ENCODE results near the gene CLSTN1. TPM values are rescaled to one million over a fixed set of nuclear protein-coding genes. Genes with fewer than 3 reads are reported as not detected.

Gene CLSTN1
- polyA plus RNA-seq, 1 of the 3 experiments (the other 2 are of a cell fraction): 59.6 TPM

DNA sequence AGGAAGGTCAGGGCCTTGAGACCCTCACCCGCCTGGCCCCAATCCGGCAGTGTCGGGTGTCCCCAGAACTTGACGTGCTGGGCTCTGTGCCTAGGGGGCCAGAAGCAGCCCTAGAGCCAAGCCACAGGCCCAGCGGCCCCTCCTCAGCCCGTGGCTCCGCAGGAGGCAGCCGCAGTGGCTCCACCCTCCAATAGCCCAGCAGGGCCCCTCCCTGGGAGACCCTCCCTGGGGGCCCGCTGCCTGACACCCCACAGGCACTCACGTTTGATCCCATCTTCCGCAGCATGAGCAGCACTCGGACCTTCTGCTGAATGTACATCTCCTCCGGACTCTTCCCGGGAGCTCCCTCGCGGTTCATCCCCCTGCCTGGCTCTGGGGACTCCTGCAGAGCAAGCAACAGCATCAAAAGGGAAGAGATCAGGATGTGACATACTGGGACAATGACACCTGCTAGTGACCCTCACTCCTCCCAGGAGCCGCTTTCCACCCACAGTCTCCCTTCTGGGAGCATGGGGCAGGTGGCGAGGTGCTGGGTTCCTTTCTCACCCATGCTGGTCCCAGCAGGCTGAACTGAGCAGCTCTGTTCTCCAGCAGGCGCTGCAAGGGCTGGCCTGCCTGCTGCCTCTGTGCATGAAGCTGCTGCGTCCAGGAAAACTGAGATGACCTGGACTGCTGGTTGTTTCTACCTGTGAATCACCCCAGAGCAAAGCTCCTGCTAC is 48.1 kb upstream of the CLSTN1 start (continued):
- TF ChIP-seq, protein P1, sequence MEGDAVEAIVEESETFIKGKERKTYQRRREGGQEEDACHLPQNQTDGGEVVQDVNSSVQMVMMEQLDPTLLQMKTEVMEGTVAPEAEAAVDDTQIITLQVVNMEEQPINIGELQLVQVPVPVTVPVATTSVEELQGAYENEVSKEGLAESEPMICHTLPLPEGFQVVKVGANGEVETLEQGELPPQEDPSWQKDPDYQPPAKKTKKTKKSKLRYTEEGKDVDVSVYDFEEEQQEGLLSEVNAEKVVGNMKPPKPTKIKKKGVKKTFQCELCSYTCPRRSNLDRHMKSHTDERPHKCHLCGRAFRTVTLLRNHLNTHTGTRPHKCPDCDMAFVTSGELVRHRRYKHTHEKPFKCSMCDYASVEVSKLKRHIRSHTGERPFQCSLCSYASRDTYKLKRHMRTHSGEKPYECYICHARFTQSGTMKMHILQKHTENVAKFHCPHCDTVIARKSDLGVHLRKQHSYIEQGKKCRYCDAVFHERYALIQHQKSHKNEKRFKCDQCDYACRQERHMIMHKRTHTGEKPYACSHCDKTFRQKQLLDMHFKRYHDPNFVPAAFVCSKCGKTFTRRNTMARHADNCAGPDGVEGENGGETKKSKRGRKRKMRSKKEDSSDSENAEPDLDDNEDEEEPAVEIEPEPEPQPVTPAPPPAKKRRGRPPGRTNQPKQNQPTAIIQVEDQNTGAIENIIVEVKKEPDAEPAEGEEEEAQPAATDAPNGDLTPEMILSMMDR (IDR thresholded peaks at IDR 0.05): no peak
- TF ChIP-seq POLR2AphosphoS5 (IDR thresholded peaks at IDR 0.05; ENCODE audit: low read depth, low read length): no peak
- TF ChIP-seq FOSL2 (IDR thresholded peaks at IDR 0.05; ENCODE audit: borderline replicate concordance, low read depth): no peak
- no peak for TF ChIP-seq RAD21 (IDR thresholded peaks at IDR 0.05; ENCODE audit: low read length)
- no peak for TF ChIP-seq RCOR1 (IDR thresholded peaks at IDR 0.05; ENCODE audit: low read length)
- TF ChIP-seq, protein P2, sequence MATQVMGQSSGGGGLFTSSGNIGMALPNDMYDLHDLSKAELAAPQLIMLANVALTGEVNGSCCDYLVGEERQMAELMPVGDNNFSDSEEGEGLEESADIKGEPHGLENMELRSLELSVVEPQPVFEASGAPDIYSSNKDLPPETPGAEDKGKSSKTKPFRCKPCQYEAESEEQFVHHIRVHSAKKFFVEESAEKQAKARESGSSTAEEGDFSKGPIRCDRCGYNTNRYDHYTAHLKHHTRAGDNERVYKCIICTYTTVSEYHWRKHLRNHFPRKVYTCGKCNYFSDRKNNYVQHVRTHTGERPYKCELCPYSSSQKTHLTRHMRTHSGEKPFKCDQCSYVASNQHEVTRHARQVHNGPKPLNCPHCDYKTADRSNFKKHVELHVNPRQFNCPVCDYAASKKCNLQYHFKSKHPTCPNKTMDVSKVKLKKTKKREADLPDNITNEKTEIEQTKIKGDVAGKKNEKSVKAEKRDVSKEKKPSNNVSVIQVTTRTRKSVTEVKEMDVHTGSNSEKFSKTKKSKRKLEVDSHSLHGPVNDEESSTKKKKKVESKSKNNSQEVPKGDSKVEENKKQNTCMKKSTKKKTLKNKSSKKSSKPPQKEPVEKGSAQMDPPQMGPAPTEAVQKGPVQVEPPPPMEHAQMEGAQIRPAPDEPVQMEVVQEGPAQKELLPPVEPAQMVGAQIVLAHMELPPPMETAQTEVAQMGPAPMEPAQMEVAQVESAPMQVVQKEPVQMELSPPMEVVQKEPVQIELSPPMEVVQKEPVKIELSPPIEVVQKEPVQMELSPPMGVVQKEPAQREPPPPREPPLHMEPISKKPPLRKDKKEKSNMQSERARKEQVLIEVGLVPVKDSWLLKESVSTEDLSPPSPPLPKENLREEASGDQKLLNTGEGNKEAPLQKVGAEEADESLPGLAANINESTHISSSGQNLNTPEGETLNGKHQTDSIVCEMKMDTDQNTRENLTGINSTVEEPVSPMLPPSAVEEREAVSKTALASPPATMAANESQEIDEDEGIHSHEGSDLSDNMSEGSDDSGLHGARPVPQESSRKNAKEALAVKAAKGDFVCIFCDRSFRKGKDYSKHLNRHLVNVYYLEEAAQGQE (IDR thresholded peaks at IDR 0.05; ENCODE audit: low read depth, low read length): no peak
- no peak for TF ChIP-seq NRF1 (IDR thresholded peaks at IDR 0.05; ENCODE audit: low read depth, low read length)
- TF ChIP-seq, protein P3, sequence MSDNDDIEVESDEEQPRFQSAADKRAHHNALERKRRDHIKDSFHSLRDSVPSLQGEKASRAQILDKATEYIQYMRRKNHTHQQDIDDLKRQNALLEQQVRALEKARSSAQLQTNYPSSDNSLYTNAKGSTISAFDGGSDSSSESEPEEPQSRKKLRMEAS (IDR thresholded peaks at IDR 0.05; ENCODE audit: low read depth): no peak
- TF ChIP-seq, protein P4, sequence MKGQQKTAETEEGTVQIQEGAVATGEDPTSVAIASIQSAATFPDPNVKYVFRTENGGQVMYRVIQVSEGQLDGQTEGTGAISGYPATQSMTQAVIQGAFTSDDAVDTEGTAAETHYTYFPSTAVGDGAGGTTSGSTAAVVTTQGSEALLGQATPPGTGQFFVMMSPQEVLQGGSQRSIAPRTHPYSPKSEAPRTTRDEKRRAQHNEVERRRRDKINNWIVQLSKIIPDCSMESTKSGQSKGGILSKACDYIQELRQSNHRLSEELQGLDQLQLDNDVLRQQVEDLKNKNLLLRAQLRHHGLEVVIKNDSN (IDR thresholded peaks at IDR 0.05; ENCODE audit: borderline replicate concordance, low read depth): no peak

DNA sequence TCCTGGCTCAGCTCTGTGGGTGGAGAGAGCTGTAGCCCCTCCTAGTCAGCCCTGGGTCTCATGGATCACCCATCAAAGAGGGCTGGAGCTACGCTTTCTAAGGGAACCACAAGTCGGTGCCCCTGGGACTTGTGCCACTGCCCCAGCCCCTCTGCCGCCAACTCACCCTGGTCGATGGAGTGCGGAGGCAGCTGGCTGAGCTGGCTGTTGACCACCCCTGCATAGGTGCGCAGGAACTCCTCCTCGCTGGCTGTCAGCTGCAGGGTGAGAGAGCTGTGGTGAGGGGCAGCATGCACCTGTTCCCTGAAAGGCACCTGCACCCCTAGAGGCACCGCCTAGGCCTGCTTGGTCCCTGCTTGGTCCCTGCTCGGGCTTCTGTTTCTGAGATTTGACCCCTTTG is 47.3 kb upstream of the CLSTN1 start:
- no peak overlapping the region for H3K4me2 ChIP-seq
- ChIA-PET POLR2A (no interaction called here), CTCF (interaction anchor here (1.0 to 11.2 kb wide), 4 partner anchors 71 to 244 kb away, joined by 3 to 175 read pairs (median 4); no protein-coding TSS in a partner anchor)
- no peaks in the 10 kb centered on the region for H3K9me2 ChIP-seq
- H3K9me3 ChIP-seq: no peaks in the 10 kb centered on the region
- 92% methylated on average over 2 of the region's 9 CpGs for WGBS (ENCODE audit: low lambda C conversion rate)
- H3F3A ChIP-seq (replicated peaks; ENCODE audit: insufficient read depth): no peaks in the 10 kb centered on the region
- peaks cover 3 to 9% of the 10 kb centered on the region in 2 experiments for H3K36me3 ChIP-seq (replicated peaks in 1 of 2; ENCODE audit: control insufficient read depth in 1 of 2, insufficient read depth in 2 of 2, low read length in 1 of 2)
- H3K4me3 ChIP-seq (ENCODE audit: low read depth in 2 of 2, low read length in 1 of 2): no peak overlapping the region
- no peaks in the 10 kb centered on the region for H3K79me2 ChIP-seq (ENCODE audit: insufficient read depth)
- H3K9ac ChIP-seq: no peak overlapping the region
- no peaks in the 10 kb centered on the region for H3K27me3 ChIP-seq (ENCODE audit: insufficient read depth)
- no peaks in the 10 kb centered on the region for H4K20me1 ChIP-seq (ENCODE audit: insufficient read depth)
- H2AFZ ChIP-seq (ENCODE audit: low read depth): no peak overlapping the region
- no peak for DNase-seq
- H3K27ac ChIP-seq (ENCODE audit: low read depth in 2 of 2, low read length in 1 of 2): no peak overlapping the region
- peaks cover 4% of the 10 kb centered on the region in 2 experiments; a peak in 1 of 4 replicates for H3K4me1 ChIP-seq (ENCODE audit: control insufficient read depth in 1 of 2, insufficient read depth in 2 of 2, low read depth in 1 of 2, low read length in 1 of 2)
- TF ChIP-seq, protein P5, sequence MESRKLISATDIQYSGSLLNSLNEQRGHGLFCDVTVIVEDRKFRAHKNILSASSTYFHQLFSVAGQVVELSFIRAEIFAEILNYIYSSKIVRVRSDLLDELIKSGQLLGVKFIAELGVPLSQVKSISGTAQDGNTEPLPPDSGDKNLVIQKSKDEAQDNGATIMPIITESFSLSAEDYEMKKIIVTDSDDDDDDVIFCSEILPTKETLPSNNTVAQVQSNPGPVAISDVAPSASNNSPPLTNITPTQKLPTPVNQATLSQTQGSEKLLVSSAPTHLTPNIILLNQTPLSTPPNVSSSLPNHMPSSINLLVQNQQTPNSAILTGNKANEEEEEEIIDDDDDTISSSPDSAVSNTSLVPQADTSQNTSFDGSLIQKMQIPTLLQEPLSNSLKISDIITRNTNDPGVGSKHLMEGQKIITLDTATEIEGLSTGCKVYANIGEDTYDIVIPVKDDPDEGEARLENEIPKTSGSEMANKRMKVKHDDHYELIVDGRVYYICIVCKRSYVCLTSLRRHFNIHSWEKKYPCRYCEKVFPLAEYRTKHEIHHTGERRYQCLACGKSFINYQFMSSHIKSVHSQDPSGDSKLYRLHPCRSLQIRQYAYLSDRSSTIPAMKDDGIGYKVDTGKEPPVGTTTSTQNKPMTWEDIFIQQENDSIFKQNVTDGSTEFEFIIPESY (IDR thresholded peaks at IDR 0.05; ENCODE audit: borderline replicate concordance, low read depth): no peak
- TF ChIP-seq GATA2 (CRISPR knock-in tag; IDR thresholded peaks at IDR 0.05) (no peak), YY1 (IDR thresholded peaks at IDR 0.05; ENCODE audit: low read depth) (no peak), GABPA (IDR thresholded peaks at IDR 0.05; ENCODE audit: low read depth) (no peak), RFX5 (IDR thresholded peaks at IDR 0.05; ENCODE audit: low read length) (no peak), FOXM1 (IDR thresholded peaks at IDR 0.05; ENCODE audit: low read depth) (no peak), ELF1 (IDR thresholded peaks at IDR 0.05) (no peak), TCF12 (IDR thresholded peaks at IDR 0.05) (no peak), NFIC (IDR thresholded peaks at IDR 0.05; ENCODE audit: borderline replicate concordance) (no peak)
- TF ChIP-seq, protein P4 (IDR thresholded peaks at IDR 0.05; ENCODE audit: borderline replicate concordance, low read depth): no peak
- TF ChIP-seq, protein P2 (IDR thresholded peaks at IDR 0.05; ENCODE audit: low read depth, low read length): no peak

Data from SK-N-SH (cell line).